Spleen (tissue), 7 donors: ENCODE measurements around the gene TNFAIP2.

Source experiments
- CTCF ChIP-seq, 11 experiments: fragments of 200-600 bp in 7 of 11; fragments of 450-650 bp in 4 of 11; sonication (generic) in 4 of 11; IDR thresholded peaks in 8 of 11; conservative IDR thresholded peaks in 3 of 11; 1 replicate in 7 of 11; 2 replicates in 4 of 11; pipeline versions ENCODE4 v1.4.0 to v1.8.0; 2016 to 2021; ENCODE audit warnings: antibody characterized with exemption in 11 of 11, inconsistent platforms in 4 of 11, mild to moderate bottlenecking in 1 of 11
- POLR2A ChIP-seq, 3 donors: fragments of 450-650 bp; IDR thresholded peaks; one replicate each; pipeline ENCODE4 v1.5.1; 2017; ENCODE audit warnings: antibody characterized with exemption in 3 of 3, mild to moderate bottlenecking in 1 of 3
- POLR2AphosphoS5 ChIP-seq, 3 donors: sonication (generic); formaldehyde crosslinking; IDR thresholded peaks; one replicate each; pipeline ENCODE4 v1.5.1; 2017; ENCODE audit warnings: antibody characterized with exemption in 3 of 3
- donor health status: DM: no; HTN: no; CAD: no; lungs with moderate emphysema.
- donor health status: DM: no; HTN: no; CAD: no.
- donor health status: DM: no; HTN: no; CAD: no.

DNA sequence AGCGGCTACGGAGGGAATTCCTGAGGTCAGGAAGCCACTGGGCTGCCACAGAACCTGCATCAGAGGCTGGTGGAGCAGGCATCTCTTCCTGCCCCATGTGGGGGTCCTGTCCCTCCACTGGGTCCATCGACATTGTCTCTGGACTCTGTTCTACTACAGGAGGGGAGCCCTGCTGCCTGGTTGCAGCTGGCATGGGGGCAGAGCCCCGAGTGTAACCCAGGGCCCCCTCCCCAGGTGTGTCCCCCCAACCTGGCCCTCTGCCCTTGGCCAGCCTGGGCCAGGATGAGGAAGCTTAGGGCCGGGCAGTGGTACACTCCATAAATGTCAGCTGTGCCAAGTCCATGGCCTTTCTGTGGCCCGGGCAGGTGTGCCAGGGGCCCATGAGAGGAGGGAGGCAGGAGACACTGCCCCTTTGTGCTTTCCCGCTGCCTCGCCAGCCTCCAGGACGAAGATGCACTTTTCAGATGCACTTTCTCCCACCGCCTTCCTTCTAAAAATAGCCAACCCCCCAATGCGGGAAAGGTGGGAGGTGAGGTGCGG, 32.7 kb upstream of the TNFAIP2 start:
- no peak for TF ChIP-seq CTCF (IDR thresholded peaks at IDR 0.05 in 8 of 11, conservative IDR thresholded peaks at IDR 0.05 in 3 of 11)
- TF ChIP-seq POLR2A (IDR thresholded peaks at IDR 0.05): no peak
- no peak for TF ChIP-seq POLR2AphosphoS5 (IDR thresholded peaks at IDR 0.05)
